Stimulated activated CD8-positive, alpha-beta memory T cell treated with anti-CD3 and anti-CD28 coated beads, Interleukin-7, amount 100 ng/mL, for 4 hours (primary cell): ENCODE measurements around the gene SPAG7.

ENCODE experiments used
- DNase-seq, 2 donors: peaks; one replicate each; pipeline ENCODE4 v3.0.0-alpha.2; 2020; ENCODE audit warnings: low read depth in 2 of 2

SPAG7 gene

GRCh38 chr17:4967539-4968485, at the start of gene SPAG7:
SPAG7 (minus strand) TSS chr17:4967817; CDS start chr17:4967804, 13 bp downstream.
- peak; percentile 86 to 88 for DNase-seq

- DNase-seq, result no peak
Observed at GRCh38 chr17:5014357-5014756, 46.7 kb upstream of the SPAG7 start.

GRCh38 chr17:5011928-5012327, 44.3 kb upstream of the SPAG7 start:
- no peak for DNase-seq

- DNase-seq, result no peak
Observed at GRCh38 chr17:5003214-5003867, 35.7 kb upstream of the SPAG7 start.

- no peak for DNase-seq
Observed at GRCh38 chr17:5002121-5002788, 34.6 kb upstream of the SPAG7 start.

- DNase-seq, result no peak
Observed at GRCh38 chr17:5000237-5000639, 32.6 kb upstream of the SPAG7 start.

GRCh38 chr17:4999430-5000093, 31.9 kb upstream of the SPAG7 start:
- no peak for DNase-seq

GRCh38 chr17:4998732-4999429, 31.3 kb upstream of the SPAG7 start:
- no peak for DNase-seq

- DNase-seq, result no peak
Observed at GRCh38 chr17:4998027-4998731, 30.6 kb upstream of the SPAG7 start.

GRCh38 chr17:4997302-4998026, 29.8 kb upstream of the SPAG7 start, which contains the start of the genes INCA1 and KIF1C:
INCA1 (minus strand) TSS chr17:4997522; CDS start chr17:4994437, 3,085 bp downstream.
KIF1C (plus strand) TSS chr17:4997950; CDS start chr17:5000247, 2,297 bp downstream.
- DNase-seq, result peak; percentile 74 to 87

- no peak for DNase-seq
Observed at GRCh38 chr17:4994081-4994595, 26.5 kb upstream of the SPAG7 start.

GRCh38 chr17:4987767-4988567, 20.4 kb upstream of the SPAG7 start:
- no peak for DNase-seq

GRCh38 chr17:4986951-4987766, 19.5 kb upstream of the SPAG7 start, which contains the start of gene CAMTA2:
CAMTA2 (minus strand) TSS chr17:4987675; CDS start chr17:4986222, 1,453 bp downstream.
- peak; percentile 75 to 85 for DNase-seq

- no peak for DNase-seq
Observed at GRCh38 chr17:4986403-4986802, 18.8 kb upstream of the SPAG7 start.

- DNase-seq, result no peak
Observed at GRCh38 chr17:4982305-4982704, 14.7 kb upstream of the SPAG7 start.

- no peak for DNase-seq
Observed at GRCh38 chr17:4980644-4981216, 13.1 kb upstream of the SPAG7 start.

- no peak for DNase-seq
Observed at GRCh38 chr17:4978726-4979125, 11.1 kb upstream of the SPAG7 start.
